GM18517 (cell line): ENCODE results near the gene MRPL38.
"Not testable (repeated sequence)": the region's sequence is repeated elsewhere in the genome, so short reads cannot be mapped to it uniquely, and the experiment has no call there.

ENCODE experiments used
- ATAC-seq: cut with Tn5 transposase; IDR thresholded peaks from one replicate; pipeline ENCODE4 v1.9.1; 2021; ENCODE audit warnings: mild to moderate bottlenecking, moderate library complexity; ENCODE audit not compliant: unreplicated experiment

MRPL38 gene

DNA sequence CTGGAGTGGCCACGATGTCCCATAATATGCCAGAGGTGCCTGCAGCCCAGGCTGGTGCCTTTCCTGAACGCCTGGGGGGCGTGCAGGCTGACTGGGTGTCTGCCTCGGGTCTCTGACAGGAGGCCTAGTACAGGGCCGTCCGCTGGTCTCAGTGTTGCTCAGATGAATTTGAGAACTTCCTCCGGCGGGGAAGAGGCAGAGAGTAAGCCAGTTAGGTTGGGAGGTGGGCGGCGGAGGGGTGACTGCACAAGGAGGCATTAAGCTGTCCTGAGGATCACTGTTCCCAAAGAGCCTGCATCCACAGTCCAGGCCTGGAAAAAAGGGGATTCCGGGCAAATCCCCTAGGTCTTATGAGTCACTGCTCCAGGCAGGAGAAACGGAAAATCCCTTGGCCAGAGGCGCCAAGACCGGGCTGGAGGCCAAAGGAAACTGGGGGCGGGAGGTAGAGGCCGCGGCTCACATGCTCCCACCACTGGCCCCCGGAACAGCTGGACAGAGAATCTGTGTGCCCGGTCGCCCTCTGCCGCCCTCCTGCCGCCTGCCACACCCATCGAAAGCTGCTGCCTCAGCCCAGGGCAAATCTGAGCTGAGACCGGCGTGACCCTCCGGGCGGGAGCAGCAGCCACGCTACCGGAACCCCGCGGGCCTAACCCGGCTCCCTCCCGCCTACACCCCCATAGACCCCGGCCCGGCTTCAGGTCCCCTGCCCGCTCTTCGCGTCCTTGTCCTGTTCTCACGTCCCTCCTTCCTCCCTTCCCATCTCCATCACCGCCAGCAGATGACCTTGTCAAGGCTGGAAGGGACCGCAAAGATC lies 27.5 kb downstream of the MRPL38 start:
- ATAC-seq, result no peak

DNA sequence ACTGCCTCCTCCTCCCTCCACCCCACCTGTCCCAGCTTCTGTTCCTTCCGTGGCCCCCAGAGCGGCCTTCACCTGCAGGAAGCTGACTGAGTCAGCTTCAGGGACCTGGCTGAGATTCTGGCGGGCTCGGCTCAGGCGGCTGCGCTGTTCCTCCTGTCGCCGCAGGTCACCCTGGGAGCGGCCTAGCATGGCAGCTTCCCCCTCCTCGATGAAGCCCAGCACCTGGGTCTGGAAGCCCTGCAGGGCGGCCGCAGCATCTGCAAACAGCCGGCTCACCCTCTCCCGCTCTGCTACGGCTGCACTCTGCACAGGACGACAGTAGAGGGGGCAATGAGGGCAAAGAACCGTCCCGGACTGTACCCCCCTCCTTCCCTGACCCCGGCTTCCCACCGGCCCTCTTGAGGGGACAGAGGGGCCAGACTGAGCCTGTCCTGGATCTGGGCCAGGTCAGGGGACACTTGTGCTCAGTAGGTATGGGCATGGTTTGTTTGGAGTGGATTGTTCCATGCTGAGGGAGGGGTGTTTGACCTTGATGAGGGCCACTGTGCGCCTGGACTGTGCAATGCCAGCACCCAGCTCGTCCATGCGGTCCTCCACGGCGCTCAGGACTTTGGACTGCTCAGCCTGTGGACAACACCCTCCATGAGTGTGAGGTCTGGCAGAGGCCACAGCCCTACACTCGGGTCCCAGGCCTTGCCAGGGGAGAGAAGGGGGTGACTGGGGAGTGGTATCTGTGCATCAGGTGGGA lies 28.3 kb downstream of the MRPL38 start:
- ATAC-seq, result no peak

GRCh38 chr17:75875940-75876189 lies 28.8 kb downstream of the MRPL38 start:
- ATAC-seq, result no peak

DNA sequence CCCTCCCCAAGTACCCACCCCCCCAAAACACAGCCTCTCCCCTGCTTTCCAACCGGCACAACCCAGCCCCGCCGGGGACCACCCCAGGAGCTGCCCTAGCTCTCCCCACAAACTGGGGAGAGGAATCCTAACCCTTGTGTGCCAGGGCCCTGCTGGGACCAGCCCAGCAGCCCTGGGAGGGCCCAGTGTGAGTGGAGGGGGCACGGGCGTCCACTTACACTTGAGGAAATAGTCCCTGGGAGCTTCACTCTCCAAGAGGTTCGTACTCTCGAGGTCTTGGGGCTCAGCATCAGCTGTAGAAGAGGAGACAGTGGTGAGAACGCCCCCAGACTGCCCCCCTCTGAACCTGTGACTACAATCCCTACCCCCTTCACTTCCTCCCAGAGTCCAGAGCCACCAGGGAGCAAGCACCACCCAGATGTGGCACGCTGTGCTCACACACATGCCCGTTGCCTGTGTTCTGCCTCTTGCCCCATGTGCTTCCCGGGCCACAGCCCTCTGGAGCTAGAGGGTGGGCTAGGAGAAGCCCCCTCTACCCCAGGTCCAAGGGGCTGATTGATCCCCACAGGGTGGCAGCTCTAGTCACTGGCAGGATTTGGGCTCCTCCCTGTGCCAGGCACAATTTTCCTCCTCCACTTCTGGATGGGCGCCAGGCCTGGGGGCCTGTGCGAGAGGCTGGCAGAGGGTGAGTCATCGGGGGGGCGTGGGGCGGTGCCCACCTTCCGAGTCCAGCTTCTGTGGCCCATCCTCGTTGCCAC lies 29.3 kb downstream of the MRPL38 start:
- no peak for ATAC-seq

GRCh38 chr17:75874323-75875181 lies 30.1 kb downstream of the MRPL38 start:
- ATAC-seq, result no peak

DNA sequence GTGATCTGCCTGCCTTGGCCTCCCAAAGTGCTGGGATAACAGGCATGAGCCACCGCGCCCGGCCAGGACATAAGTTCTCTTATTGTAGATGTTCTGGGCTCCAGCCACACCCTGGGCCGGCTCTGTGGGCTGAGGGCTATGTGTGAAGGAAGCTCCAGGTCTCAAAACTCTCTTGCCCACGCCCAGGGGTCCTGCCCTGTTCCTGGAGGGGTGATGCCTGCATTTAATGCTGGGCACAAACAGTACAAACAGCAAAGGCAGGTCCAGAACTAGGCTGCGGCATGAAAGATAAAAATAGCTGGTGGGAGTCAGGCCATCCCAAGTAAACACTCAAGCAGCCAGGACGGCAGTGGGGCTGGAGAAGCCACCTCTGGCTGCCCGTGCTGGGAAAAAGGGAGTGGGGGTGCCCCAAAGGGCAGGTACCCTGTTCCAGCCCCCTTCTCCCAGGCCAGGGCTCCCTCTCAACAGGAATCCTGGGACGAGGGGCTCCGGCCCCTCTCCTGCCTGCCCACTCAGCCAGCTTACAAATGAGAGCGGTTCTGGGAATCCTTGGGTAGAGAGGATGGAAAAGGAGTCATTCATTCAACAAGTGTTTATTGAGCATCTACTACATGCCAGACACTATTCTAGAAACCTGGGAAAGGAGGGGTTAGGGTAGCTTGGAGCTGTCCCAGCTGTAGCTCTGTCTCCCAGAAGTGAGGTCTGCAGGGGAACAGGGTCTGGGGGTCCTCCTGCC lies 30.9 kb downstream of the MRPL38 start:
- no peak for ATAC-seq

DNA sequence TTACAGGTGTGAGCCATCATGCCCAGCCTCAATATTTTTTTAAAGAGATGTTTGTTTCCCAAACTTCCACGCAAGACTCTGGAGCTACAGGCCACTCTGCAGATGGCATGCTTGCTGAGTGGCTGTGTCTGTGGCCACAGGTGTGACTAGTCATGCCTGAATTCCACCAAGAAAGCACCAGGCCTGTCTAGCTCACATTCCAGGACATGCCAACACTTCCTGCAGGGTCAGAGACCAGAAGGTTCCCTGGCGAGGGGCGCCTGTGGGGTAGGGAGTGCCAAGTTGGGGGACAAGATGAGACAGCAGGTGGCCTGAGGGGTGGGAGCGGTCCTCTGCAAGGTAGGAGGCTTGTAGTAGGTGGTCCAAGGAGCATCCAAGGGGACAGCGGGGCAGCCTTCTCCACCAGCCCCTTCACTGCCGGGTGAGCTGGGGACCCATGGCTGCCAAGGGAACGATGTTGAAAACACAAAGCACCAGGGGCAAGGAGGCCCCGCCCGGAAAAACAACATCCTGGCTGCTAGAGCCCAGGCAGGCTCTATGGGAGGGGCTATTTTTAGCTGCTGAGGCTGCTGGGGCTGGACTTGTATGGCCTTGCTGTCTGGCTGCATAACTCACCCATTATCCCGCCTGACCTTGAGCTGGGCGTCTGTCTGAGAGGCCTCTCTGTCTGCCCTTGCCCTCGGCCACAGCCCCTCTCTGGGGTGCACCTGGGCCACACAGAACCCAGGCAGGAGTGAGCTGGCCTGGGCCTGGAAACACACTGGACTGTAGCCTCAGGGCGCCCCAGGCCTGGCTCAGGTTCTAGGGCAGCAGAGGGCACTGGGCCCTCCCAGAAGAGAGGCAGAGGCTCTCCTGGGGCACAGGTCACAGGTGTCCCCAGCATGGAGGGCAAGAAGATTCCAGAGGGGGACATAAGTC lies 32.0 kb downstream of the MRPL38 start:
- ATAC-seq, result no peak

- not testable (repeated sequence) for ATAC-seq
Observed at GRCh38 chr17:75870228-75870627, 34.5 kb downstream of the MRPL38 start.

DNA sequence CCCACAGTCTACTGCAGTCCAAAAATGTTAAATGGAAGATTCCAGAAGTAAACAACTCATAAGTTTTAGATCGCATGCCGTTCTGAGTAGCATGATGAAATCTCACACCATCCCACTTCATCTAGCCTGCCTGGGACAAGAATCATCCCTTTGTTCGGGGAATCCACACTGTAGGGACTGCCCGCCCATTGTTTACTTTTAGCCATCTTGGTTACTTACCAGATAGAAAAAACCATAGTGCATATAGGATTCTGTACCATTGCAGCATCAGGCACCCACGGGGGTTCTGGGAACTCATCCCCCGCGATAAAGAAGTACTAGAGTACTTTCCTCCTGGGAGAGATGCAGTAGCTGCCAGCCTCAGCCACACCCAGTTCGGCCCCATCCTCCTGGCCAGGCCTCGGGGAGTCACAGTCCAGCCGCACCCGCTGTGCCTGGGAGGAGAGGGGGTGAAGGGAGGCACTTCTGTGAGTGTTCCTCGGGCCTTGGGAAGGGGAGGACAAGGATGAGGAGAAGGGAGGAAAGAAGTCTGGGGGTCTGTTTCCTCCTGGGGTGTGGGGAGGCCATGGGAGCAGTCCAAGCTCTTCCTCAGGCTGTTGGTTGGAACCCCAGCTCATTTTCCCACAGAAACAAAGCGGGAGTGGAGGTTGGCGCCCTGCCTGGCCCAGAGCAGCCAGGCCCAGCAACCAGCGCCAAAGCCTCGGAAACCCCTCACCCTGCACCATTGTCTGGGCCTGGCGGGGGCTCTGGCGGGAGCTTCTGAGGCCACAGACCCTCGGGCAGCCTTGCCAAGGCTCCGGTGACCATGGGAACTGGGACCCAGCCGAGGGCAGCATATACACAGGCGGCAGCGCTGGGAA lies 35.2 kb downstream of the MRPL38 start:
- no peak for ATAC-seq

GRCh38 chr17:75868730-75869281 lies 35.9 kb downstream of the MRPL38 start:
- not testable (repeated sequence) for ATAC-seq

GRCh38 chr17:75865404-75866188 lies 39.1 kb downstream of the MRPL38 start:
- not testable (repeated sequence) for ATAC-seq

DNA sequence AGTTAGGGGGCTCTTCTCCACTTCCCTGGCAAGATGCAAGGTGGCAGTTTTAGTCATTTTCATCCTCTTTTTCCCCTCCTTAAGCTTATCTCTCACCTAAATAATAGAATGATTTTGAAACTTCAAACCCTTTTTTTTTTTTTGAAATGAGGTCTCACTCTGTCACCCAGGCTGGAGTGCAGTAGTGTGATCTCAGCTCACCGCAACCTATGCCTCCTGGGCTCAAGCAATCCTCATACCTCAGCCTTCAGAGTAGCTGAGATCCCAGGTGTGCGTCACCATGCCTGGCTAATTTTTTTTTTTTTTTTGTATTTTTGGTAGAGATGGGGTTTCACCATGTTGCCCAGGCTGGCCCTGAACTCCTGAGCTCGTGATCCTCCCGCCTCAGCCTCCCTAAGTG lies 39.8 kb downstream of the MRPL38 start:
- not testable (repeated sequence) for ATAC-seq

GRCh38 chr17:75864448-75864871 lies 40.2 kb downstream of the MRPL38 start:
- peak; percentile 75 for ATAC-seq

GRCh38 chr17:75861927-75862317 lies 42.8 kb downstream of the MRPL38 start:
- no peak for ATAC-seq

DNA sequence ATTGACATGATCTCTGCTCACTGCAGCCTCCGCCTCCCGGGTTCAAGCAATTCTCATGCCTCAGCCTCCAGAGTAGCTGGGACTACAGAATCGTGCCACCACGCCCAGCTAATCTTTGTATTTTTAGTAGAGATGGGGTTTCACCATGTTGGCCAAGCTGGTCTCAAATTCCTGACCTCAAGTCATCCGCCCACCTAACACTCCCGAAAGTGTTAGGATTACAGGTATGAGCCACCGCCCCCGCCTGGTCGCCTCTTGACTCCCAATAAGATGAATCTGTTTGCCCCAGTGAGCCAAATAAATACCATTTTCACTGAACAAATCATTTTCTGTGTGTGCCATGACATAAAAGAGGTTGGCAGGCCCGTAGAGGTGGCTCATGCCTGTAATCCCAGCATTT lies 45.3 kb downstream of the MRPL38 start:
- not testable (repeated sequence) for ATAC-seq

- peak; percentile 26 for ATAC-seq
Observed at GRCh38 chr17:75856062-75856756, 48.5 kb downstream of the MRPL38 start.
